ENCODE results near the gene HSDL1.

HSDL1 gene

GRCh38 chr16:84175350-84176081 lies 30.5 kb upstream of the HSDL1 start:
- peak; percentile 54 for DNase-seq

DNA sequence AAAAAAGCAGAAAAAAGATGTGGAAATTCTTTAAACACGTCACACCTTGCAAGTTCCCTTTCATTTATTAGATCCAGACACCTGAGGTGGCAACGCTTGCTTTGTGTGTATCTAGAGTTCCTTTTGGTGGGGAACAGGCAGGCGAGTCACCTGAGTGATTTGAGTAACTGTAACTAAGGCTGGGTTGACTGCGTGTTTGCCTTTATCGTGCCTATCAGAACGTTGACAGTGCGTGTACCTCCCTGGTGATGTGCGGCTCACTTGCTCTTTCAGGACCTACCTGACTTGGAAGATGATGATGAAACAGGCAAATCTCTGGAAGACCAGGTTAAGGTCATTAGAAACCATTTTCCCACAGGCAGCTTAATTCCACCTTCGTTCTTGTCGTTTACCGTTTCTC lies 29.4 kb upstream of the HSDL1 start:
- DNase-seq, result no peak

GRCh38 chr16:84169765-84170310 lies 24.9 kb upstream of the HSDL1 start:
- DNase-seq, result no peak

GRCh38 chr16:84166796-84167695 lies 22.1 kb upstream of the HSDL1 start:
- no peak for DNase-seq

GRCh38 chr16:84165746-84166145 lies 20.8 kb upstream of the HSDL1 start:
- no peak for DNase-seq

GRCh38 chr16:84161801-84162200 lies 16.8 kb upstream of the HSDL1 start:
- DNase-seq, result no peak

- DNase-seq, result no peak
These were observed 16.1 kb upstream of the HSDL1 start for GRCh38 chr16:84161037-84161436.

DNA sequence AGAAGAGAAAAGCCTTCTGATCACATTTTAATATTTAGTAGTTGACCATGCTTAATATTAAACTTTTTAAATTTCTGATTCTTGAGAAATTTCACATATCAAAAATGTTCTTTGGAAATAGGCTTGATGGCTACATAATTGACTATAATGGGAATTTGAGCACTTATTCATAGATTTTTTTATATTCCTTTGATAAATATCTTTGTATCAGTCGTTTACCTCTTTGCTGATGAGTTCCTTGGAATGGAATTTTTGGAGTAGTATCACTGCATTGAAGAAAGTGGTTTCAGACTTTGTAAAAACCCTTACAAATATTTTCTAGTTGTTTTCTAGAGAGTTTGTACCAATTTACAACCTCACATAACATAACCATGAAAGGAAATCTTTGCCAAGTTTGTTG lies 14.8 kb upstream of the HSDL1 start:
- DNase-seq, result no peak

- DNase-seq, result no peak
These were observed 14.0 kb upstream of the HSDL1 start for GRCh38 chr16:84159007-84159406.

GRCh38 chr16:84156342-84156784 lies 11.4 kb upstream of the HSDL1 start:
- DNase-seq, result no peak

DNA sequence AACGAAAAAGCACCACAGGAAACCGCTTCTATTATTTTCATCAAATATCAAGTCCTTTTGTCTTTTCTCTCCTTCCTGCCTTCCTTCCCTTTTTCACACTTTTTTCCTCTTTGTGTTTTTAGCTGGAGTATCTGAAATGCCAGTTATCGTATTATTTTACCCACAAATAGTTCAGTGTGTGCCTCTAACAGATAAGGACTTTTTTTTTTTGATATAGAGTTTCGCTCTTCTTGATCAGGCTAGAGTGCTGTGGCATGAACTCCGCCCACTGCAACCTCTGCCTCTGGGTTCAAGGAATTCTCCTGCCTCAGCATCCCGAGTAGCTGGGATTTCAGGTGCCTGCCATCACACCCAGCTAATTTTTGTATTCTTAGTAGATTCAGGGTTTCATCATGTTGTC lies 10.8 kb upstream of the HSDL1 start:
- DNase-seq, result no peak

DNA sequence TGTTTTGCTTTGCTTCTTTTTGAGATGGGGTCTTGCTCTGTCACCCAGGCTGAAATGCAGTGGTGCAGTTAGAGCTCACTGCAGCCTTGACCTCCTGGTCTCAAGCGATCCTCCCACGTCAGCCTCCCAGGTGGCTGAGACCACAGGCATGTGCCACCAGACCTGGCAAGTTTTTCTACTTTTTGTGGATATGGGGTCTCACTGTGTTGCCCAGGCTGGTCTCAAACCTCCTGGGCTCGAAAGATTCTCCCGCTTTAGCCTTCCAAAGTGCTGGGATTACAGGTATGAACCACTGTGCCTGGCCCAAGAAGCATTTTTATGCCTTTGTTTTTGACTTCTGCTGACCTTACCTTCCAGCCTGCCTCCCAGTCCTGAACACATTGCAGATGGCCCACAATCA lies 10.2 kb upstream of the HSDL1 start:
- no peak for DNase-seq

- no peak for DNase-seq
These were observed 8.8 kb upstream of the HSDL1 start for GRCh38 chr16:84153660-84154214.

DNA sequence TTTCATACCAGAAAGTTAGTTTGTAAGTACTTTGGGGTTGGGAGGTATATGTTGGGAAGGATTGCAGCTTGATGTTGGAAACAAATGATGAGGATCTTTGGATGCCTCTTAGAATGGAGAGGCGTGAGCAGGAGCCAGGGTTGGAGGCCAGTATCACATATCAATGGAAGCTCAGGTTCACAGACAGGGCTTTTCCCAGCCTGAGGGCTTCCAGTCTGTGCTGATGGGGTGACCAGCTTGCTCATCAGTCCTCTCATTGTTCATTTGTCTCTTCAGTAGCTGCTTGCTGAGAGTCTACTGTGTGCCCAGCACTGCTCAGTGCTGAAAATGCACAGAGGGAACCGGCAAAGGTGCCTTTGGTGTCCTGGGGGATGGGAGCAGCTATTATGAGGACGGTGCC lies 5.9 kb upstream of the HSDL1 start:
- no peak for DNase-seq

- peak; percentile 27 for DNase-seq
These were observed 643 bp downstream of the HSDL1 start for GRCh38 chr16:84144209-84144858.

DNA sequence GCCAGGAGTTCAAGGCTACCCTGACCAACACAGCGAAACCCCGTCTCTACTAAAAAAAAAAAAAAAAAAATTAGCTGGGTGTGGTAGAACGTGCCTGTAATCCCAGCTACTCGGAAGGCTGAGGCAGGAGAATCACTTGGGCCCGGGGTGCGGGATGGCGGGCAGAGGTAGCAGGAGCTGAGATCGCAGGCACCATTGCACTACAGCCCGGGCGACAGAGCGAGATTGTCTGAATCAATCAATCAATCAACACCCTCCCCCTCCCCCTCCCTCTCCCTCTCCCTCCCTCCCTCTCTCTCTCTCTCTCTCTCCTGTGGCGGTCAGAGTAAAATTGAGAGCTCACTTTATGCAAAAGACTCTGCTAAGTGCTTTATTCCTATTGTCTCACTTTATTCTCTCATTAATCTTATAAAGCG lies 1.2 kb downstream of the HSDL1 start:
- no peak for DNase-seq

DNA sequence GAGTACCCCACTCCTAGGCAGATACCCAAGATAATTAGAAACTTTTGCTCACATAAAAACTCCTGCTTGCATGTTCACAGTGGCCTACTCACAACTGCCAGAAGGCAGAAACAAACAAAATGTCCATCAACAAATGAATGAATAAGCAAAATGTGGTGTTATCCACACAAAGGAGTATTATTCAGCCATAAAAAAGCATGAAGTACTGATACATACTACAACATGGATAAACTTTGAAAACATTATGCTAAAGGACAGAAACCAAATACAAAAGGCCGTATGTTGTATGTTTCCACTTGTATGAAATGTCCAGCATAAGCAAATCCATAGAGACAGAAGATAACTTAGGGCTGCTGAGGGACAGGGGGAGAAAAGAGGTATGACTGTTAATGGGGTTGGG lies 1.9 kb downstream of the HSDL1 start:
- no peak for DNase-seq

- DNase-seq, result no peak
These were observed 3.8 kb downstream of the HSDL1 start for GRCh38 chr16:84141143-84141670.

GRCh38 chr16:84139628-84140258 lies 5.2 kb downstream of the HSDL1 start:
- DNase-seq, result no peak

- DNase-seq, result no peak
These were observed 6.0 kb downstream of the HSDL1 start for GRCh38 chr16:84138824-84139627.

GRCh38 chr16:84138500-84138823 lies 6.5 kb downstream of the HSDL1 start:
- no peak for DNase-seq
